Germinal center (tissue), 1 donor: Measurements from ENCODE around the gene TAS2R40.
A peak's percentile ranks its signal among the peaks of the same experiment; 100 is the strongest.
"Not testable (repeated sequence)": the region's sequence is repeated elsewhere in the genome, so short reads cannot be mapped to it uniquely, and the experiment has no call there.

Experiments
- DNase-seq: peaks from one replicate; pipeline ENCODE4 v3.0.0; 2012; ENCODE audit warnings: mixed read lengths, low spot score

Gene TAS2R40

DNA sequence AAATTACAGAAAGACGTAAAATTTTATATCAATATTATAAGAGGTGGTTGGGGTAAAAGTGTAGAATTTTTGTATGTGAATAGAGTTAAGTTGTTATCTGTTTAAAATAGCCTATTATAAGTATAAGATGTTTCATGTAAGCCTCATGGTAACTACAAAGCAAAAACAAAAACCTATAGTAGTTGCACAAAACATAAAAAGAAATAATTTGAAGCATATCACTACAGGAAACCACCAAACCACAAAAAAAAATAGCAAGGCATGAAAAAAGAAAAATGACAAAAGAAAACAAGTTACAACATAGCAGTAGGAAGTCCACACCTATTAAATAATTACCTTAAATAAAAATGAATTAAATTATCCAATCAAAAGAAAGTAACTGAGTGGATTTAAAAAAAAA, 29.0 kb downstream of the TAS2R40 start:
- no peak for DNase-seq

DNA sequence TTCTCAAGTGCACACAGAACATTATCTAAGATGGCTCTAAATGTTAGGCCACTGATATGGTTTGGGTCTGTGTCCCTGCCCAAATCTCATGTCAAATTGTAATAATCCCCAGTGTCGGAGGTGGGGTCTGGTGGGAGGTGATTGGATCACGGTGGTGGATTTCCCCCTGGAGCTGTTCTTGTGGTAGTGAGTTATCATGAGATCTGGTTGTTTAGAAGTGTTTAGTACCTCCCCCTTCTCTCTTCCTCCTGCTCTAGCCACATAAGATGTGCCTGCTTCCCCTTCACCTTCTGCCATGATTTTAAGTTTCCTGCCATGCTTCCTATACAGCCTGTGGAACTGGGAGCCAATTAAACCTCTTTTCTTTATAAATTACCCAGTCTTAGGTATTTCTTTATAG, 30.2 kb downstream of the TAS2R40 start:
- DNase-seq, result no peak

DNA sequence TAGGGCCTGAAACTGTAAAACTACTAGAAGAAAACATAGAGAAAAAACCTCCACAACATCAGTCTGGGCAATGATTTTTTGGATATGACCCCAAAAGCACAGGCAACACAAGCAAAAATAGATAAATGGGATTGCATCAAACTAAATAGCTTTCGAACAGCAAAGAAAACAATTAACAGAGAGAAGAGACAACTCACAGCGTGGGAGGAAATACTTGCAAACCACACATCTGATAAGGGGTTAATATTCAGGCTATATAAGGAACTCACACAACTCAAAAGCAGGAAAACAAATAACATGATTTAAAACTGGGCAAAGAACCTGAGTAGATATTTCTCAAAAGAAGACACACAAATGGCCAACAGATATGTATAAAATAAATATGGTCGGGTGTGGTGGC, 33.7 kb downstream of the TAS2R40 start:
- DNase-seq, result no peak

DNA sequence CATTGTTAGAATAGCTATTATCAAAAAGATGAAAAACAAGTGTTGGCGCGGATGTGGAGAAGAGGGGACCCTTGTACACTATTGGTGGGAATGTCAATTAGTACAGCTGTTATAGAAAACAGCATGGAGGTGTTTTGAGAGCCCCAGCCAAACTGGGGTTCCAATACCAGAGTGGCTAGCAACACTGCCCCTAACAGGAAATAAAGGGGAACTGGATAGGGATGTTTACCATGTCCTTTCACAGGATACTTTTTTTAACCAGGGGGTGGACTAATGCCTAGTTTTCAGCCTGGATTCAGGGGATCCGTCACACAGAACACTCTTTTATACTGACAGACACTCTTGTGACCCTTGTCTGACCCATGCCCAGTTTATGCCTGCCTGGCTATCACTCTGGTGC, 34.5 kb downstream of the TAS2R40 start:
- no peak for DNase-seq

DNA sequence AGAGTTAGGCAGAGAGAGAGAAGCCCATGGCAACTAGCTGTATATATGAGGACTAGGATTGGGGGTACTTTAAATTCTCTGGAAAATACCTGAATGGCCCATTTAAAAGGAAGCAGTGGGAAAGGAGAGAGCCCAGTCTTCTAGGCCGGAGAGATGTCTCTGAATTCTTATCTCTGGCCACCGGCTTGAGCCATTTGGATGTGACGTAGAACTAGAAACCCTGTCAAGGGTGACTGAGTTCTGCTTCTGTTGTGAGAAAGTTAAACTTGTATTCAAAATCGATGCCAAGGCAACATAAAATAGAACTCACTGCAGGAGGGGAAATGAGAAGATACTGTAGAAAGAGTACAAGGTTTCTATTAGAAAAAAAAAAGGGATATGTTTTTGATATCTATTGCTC, 35.1 kb downstream of the TAS2R40 start:
- peak; percentile 52 for DNase-seq

GRCh38 chr7:143257501-143257900, 35.7 kb downstream of the TAS2R40 start:
- no peak for DNase-seq

GRCh38 chr7:143258831-143259230, 37.0 kb downstream of the TAS2R40 start:
- DNase-seq, result peak; percentile 46

DNA sequence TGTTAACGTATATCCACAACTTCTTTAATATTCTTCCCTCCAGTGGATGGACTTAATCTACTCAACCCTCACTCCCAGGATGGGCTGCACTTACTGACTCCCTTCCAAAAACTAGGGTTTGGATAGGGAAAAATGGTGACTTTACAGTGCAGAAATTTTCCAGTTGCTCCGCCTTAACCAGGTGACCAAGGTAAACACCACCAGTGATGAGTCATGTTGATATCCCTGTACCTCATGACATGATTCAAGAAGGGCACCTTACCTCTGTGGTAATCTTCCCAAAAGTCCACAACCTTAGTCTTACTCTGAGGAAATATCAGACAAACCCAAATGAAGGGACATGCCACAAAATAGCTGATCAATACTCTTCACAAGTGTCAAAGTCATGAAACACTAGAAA, 37.9 kb downstream of the TAS2R40 start:
- no peak for DNase-seq

- no peak for DNase-seq
These were observed 40.1 kb downstream of the TAS2R40 start for GRCh38 chr7:143261901-143262300.

GRCh38 chr7:143263266-143264195, 41.7 kb downstream of the TAS2R40 start, which contains the start of gene GSTK1:
TSS of gene GSTK1 (plus strand) at chr7:143263441. CDS start at chr7:143263514, 73 bp downstream.
- peak; percentile 85 for DNase-seq

GRCh38 chr7:143264196-143264568, 42.3 kb downstream of the TAS2R40 start:
- not testable (repeated sequence) for DNase-seq

DNA sequence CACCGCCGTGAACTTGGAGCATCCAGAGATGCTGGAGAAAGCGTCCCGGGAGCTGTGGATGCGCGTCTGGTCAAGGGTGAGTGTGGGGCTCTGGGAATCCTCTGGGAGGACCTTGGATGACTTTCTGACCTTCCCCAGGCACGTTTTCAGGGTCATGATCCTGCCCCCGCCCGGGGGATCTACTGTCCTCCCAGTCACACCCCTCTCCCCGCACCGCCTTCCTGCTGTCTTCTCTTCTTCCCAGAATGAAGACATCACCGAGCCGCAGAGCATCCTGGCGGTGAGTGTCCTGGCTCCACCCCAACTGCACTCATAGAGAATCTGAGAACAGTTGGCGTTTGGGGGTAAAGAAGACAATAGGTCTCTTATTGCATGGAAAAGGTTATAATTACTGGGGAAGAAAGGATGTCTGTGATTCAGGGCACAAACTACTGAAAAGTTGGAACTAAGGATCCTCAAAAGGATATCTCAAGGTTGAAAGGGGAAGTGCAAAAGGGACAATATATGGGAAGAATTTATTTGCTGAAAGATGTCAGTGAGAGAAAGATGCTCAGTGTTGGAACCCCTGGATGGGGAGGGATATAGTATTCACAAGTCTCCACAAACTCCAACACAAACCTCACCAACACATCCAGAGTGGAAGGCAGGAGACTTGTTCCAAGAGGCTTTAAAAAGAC, 43.3 kb downstream of the TAS2R40 start:
- DNase-seq, result no peak

- no peak for DNase-seq
These were observed 47.4 kb downstream of the TAS2R40 start for GRCh38 chr7:143269251-143269650.

- no peak for DNase-seq
These were observed 49.4 kb downstream of the TAS2R40 start for GRCh38 chr7:143271240-143271639.
